NCI-H2081 treated with DMSO at 0.1 percent for 48 hours (cell line): ENCODE measurements around the gene MSI2.
A peak's percentile ranks its signal among the peaks of the same experiment; 100 is the strongest.

ENCODE experiments used
- DNase-seq: peaks from one replicate; lab custom pipeline; 2025; lab: John Stamatoyannopoulos, UW

Gene MSI2

DNA sequence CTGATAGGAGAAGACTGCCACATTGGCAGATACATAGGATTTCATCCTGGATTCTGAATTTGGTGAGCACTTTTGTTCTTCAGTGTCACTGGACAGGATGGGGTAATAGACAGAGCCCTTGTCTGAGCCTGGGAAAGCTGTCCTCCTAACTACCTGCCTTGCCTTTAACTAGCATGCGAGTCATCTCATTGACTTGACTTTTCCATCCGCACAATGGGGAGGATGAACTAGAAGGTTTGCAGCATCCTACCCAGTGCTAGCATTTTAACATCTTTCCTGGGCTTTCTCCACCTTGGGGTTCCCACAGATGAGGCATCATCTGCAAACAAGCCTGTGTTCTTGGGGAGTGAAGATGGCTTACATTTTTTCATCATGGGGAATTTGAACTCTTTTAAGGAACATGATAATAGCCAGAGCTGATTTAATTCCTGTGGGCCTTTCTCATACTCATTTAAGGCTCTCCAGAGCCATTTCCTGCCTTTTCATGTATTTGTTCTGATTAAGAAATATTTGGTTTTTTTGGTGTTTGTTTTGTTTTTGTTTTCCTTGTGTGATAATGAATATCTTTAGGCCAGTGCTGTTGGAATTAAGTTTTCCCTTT lies 139.5 kb downstream of the MSI2 start:
- DNase-seq: no peak

GRCh38 chr17:57396511-57396921 lies 140.2 kb downstream of the MSI2 start:
- DNase-seq: peak; percentile 84

GRCh38 chr17:57397402-57397801 lies 141.1 kb downstream of the MSI2 start:
- no peak for DNase-seq

GRCh38 chr17:57399690-57400089 lies 143.4 kb downstream of the MSI2 start:
- DNase-seq: no peak

- DNase-seq: no peak
Measured at GRCh38 chr17:57400648-57401047, 144.3 kb downstream of the MSI2 start.

DNA sequence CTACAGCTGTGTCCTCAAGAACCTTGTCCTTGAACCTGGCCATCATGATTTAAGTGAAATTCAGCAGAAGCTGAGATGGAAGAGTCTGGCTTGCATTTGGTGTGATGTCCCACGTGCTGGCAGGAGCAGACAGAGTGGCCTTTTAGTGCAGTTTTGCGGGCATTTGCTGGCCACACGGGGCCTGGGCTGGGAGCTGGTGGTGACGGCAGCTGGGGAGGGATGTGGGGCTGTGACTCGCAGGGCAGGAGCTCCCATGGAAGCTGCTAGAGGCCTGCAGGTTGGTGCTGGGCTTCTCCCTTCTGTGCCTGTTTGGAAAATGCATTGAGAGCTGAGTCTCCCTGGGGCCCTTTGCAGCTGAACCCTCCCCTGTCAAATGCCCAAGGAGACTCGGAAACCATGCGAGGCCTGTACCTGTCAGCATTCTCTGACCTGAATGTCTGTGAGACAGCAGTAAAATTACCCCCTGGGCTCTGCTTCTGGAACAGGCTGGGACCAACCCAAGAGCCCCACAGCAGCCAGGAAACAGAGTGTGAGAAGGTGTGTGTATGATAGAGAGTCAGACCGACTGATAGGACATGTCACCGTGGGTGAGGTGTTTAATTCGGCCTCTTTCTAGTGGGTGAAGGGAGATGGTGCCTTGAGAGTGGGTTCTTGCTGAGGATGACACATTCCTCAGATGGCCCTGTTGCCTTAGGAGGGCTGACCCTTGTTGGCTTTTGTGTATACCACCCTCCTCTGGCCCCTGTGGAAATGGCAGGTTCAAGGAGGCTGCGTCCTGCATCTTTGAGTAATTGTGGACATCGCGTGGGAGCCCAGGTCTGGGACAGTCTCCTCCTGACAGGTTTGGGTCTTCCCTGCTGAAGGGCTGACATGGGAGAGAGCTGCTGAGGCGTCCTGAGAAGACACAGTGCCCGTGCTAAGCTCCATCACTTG lies 145.5 kb downstream of the MSI2 start:
- DNase-seq: no peak

GRCh38 chr17:57402681-57403180 lies 146.4 kb downstream of the MSI2 start:
- no peak for DNase-seq

GRCh38 chr17:57403236-57403635 lies 146.9 kb downstream of the MSI2 start:
- DNase-seq: no peak

DNA sequence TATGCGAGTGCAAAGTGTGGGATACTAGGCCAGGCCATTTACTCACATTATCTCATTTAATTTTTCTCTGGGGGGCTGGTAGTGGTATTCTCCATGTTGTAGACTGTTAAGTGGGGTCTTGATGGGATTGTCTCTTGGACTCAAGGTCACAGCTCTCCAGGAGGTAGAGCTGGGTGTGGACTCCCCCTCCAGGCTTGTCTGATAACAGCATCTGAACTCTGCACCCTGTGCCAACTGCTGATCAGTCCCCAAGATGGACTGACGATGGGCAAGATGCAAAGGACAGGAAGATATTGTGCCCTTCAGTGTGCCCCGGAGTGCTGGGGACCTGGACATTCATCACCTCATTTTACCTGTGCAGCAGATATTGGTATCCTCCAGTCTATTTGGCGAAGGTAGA lies 147.8 kb downstream of the MSI2 start:
- DNase-seq: no peak

DNA sequence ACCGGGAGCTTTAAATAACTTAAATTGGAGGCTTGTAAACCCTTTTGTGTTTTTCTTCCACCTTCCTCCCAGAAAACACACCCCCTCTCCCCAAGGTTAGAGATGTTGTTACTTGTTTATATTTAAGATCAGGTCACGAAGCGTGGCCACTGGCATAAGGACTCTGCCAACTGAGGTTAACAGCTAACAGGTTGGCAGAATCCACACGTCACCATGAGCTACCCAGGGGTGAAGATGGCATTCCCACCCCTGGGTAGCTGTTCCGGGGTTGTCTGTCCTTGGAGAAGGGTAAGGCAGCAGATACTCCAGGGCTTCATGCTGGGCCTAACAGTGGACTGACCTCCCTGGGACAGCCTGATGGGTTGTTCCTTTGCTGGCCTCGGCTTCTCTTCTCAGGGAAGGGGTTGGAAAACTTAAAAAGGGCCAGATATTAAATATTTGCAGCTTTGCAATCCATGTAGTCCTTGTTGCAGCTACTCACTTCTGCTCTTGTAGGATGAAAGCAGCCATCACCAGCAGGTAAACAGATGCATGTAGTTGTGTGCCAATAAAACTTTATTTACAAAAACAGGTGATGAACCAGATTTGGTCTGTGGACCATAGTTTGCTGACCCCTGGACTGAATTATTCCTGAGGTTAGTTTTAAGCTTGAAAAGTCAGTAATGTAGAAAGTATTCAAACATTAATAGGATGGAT lies 148.6 kb downstream of the MSI2 start:
- no peak for DNase-seq

DNA sequence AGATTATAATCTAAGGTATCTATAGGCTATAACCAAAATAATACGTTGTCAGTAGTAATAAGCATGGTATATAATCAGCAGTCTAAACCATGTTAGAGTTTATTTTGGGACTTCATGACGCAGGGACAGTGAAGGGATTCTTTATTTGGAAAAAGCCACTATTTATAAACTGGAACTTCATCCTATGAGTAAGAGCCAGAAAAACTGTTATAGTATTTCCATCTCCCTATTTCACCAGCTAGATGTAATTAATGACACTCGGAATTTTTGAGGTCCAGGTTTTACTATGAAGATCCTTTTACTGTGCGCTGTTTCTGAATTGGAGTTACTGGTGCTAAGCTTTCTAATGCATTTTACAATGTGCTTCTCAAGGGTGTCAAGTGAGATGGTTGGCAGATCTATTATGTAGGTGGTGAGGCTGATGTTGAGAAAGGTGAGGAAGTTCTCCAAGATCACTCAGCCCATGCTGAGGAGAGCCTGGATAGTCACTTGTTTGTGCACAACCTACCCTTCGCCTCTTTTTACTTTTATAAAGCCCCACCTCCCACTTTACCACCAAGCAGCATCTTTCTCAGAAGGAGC lies 149.3 kb downstream of the MSI2 start:
- DNase-seq: no peak

DNA sequence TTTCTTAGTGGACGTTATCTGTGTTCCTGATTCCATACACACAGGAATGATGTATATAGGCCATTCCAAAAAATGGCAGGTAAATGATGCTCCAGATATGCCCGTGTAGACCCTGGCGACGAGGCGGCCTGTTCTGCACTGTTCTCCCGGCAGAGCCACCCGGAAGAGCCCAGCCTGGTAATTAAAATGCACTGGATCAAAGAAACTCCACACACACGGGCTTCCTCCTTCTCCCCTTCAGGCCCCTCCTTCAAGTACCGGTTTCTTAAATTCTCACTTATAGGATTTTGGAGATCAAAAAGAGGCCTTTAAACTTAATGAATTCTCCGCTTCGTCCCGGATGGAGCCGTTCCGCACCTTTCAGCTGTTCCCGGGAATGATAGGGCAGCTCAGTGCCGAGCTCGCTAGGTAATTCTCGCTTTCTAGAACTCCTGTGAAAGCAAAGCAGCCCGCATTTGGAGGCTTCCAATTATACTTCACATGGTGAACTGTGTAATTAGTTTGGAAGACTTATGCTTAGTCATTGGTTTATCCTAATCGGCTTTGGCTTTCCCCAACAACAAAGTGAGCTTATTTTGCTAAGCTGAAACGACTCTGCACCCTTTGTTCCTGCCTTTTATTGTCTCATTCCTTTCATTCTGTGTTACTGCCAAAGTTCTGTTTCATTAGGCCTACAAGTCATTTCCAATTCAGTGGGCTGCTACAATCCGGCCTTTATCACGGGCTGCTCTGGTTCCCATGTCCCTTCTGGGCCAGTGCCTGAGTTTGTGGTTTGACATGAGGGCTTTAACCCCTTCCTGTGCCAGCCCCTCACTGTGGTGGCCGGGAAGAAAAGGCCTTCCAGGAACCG lies 150.0 kb downstream of the MSI2 start:
- no peak for DNase-seq

GRCh38 chr17:57406981-57407286 lies 150.6 kb downstream of the MSI2 start:
- no peak for DNase-seq

DNA sequence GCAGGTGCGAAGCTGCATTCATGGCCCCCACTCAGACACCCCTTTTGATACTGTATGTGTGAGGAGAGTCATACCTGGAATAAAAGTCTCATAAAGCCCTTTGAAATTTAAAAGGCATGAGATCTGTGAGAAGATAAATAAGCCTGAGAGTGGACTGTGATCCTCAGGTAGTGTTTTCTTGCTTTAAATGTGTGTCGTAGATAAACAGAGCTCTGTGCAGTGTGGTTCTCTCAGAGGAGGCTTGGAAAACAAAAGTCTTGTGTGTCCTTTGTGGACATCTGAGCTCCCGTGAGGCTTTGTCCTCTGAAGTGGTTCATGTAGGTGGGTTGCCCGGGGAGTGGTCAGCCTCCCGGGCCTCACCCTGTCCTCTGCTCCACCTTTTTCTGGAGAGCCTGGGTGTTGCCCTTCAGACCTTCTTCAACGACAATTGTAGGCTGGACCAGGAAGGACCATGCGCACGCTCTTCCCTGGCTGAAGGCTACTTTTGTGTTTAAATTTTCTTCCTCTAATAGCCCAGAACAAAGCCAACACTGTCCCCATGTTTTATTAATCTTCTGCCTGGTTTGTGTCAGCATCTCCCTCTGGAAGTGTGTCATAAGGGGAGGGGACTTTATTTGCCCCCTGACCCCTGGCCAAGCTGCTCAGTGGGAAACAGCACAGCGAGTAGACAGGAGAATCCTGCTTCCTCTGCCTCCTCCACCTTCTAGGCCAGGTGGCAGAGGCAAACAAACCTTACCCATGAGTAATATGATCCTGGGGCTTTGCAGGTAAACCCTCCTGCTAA lies 151.2 kb downstream of the MSI2 start:
- peak; percentile 21 for DNase-seq

DNA sequence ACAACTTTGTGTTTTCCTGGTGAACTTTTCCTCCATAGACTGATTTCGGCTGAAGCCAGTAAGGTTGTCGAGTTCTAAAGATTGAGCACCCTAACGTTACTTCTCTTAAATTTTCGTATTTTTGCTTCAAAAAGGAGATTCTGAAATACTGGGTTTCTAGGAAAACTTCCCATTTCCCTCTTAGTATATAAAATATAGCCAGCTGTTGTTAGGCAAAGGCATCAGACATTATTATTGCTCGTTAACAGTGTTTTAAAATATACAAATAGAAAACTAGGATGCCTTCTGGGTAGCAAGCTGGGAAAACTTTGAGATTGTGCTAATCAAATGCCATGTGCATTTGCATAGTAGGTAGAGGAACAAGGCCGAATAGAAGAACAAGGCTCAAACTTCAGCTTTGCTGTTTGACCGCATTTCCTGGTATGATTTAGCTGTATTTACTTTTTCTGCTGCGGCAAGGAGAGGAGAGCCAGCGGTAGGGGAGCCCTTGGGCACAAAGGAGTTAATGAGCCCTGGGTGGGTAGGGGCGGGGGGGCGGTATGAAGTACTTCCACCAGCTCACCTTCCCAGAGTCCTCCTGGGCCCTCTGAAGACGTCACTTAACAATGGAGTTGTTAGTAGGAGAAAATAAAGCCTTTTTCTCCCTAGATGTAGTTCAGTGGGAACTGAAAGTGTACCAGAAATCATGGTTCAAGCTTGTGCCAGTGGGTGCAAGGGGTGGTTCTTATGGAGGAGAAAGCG lies 151.9 kb downstream of the MSI2 start:
- DNase-seq: peak; percentile 60

- DNase-seq: no peak
Measured at GRCh38 chr17:57410169-57410568, 153.8 kb downstream of the MSI2 start.

- DNase-seq: no peak
Measured at GRCh38 chr17:57412520-57413096, 156.3 kb downstream of the MSI2 start.

DNA sequence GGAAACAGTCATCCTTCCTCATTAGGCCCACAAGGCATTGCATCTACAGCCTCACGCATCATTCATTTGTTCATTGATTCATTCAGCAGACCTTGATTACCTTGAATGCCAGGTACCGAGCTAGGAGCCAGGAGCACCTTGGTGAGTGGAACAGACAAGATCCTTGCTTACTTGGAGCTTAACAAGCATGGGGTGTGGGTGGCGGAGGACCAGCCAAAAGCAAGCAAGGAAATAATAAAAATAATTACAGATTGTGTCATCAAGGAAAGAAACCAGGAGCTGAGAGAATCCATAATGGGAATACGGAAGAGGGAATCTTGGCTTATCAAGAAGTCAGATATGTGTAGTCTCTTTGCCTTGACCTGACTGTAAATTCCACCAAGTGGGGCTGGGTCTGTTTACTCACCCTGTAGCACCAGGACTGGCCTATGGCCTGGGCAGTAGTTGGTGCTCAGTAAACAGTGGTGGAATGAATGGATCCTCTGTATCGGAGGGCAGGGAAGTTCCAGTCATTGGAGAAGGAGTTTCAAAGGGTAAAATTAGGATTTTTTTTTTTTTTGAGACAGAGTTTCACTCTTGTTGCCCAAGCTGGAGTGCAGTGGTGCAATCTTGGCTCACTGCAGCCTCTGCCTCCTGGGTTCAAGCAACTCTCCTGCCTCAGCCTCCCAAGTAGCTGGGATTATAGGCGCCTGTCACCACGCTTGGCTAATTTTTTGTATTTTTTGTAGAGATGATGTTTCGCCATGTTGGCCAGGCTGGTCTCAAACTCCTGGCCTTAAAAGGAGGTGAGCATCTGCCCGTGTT lies 157.7 kb downstream of the MSI2 start:
- DNase-seq: no peak

- DNase-seq: no peak
Measured at GRCh38 chr17:57415751-57416207, 159.5 kb downstream of the MSI2 start.
